ENCODE measurements around the gene OBP2A.

DNA sequence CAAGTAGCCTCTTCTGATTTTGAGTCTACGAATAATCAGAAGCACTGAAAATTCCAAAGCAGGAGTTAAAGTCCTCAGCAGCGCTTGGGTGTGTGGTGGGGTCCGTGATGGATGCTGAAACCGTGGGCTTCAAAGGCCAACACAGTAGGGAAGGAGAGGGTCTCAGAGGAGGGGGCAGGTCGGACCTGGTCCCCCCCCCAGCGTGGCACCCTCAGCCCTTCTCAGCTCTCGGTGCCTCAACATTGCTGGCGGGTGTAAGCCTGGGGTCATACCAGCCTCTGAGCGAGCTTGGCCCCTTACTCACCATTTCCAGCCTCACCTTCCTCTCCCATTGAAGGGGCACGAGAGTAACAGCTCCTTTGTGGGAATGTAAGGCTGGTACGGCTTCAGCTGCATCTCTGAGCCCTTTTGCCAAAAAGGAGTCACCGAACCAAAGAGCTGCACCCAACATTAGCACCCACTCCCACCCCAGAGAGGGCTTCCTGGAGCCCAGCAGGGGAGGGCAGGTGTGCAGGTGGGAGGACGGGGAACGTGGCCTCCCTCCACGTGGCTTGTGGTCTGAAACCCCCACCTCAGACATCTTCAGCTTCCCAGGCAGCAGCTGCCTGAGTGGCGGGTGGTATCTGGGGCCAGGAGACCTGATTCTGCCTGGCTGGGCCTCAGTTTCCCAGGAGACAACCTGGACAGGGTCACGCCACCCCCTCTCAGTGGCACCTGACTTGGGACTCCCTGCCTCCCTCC lies 31.4 kb upstream of the OBP2A start:
- TF ChIP-seq POLR2A (IDR thresholded peaks at IDR 0.05; ENCODE audit: low read depth, low read length) (no peak), EZH2 (IDR thresholded peaks at IDR 0.05; ENCODE audit: borderline replicate concordance, low read depth, low read length, severe bottlenecking) (no peak), POLR2AphosphoS5 (IDR thresholded peaks at IDR 0.05; ENCODE audit: insufficient read depth, low read depth, low read length) (no peak), JUN (IDR thresholded peaks at IDR 0.05; ENCODE audit: borderline replicate concordance, insufficient read depth, insufficient read length, low read depth) (no peak), FOS (IDR thresholded peaks at IDR 0.05; ENCODE audit: borderline replicate concordance, insufficient read depth, low read length) (no peak), MYC (IDR thresholded peaks at IDR 0.05; ENCODE audit: low read depth, low read length) (no peak)
- TF ChIP-seq, protein P1, sequence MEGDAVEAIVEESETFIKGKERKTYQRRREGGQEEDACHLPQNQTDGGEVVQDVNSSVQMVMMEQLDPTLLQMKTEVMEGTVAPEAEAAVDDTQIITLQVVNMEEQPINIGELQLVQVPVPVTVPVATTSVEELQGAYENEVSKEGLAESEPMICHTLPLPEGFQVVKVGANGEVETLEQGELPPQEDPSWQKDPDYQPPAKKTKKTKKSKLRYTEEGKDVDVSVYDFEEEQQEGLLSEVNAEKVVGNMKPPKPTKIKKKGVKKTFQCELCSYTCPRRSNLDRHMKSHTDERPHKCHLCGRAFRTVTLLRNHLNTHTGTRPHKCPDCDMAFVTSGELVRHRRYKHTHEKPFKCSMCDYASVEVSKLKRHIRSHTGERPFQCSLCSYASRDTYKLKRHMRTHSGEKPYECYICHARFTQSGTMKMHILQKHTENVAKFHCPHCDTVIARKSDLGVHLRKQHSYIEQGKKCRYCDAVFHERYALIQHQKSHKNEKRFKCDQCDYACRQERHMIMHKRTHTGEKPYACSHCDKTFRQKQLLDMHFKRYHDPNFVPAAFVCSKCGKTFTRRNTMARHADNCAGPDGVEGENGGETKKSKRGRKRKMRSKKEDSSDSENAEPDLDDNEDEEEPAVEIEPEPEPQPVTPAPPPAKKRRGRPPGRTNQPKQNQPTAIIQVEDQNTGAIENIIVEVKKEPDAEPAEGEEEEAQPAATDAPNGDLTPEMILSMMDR (IDR thresholded peaks at IDR 0.05; ENCODE audit: extremely low read depth in 1 of 2, insufficient read depth in 1 of 2, low read depth in 1 of 2, low read length in 2 of 2) = no peak
- TF ChIP-seq, protein P2, sequence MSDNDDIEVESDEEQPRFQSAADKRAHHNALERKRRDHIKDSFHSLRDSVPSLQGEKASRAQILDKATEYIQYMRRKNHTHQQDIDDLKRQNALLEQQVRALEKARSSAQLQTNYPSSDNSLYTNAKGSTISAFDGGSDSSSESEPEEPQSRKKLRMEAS (IDR thresholded peaks at IDR 0.05; ENCODE audit: insufficient read depth, insufficient read length) = no peak
